ENCODE results near the gene TSPAN3.

DNA sequence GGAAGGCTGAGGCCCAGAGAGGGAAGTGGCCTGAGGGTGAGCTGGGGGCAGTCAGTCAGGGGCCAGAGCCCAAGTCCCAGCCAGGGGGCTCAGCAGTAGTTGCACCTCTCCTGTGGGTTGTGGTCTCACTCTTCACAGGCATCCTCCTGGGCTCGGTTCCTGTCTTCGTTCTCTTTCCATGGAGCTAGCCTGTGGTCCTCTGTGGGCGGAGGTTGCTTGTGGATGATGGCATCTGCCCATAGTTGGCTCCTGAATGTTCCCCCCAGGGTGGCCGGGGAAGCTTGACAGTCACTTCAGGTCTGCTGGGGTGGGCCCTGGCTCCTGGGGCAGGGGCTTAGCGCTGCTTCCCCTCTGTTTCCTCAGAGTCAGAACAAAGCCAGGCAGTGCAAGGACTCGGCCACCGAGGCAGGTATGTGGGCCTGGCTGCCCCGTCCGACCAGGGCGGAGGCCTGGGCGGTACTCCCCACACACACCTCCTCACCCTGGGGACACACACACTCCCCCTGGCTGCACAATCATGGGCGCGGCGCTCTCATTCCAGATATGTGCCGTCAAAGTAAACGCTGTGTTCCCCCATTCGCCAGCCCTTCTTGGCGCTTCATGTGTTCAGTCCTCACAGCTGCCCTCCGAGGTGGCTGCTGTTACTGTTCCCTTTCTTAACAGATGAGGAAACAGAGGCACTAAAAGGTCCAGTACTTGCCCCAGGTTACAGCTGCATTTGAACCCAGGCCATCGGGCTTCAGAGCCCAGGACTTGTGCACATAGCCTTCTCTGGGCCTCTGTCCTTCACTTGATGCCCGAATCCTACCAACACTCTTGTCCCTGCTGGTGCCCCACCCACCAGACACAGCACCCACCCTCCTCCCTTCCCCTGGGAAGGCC, 41.5 kb downstream of the TSPAN3 start:
- TF ChIP-seq ZNF274 (IDR thresholded peaks at IDR 0.05; ENCODE audit: low read depth, low read length), result no peak
- no peak for TF ChIP-seq YY1 (IDR thresholded peaks at IDR 0.05; ENCODE audit: insufficient read depth, insufficient read length)
- TF ChIP-seq SUZ12 (IDR thresholded peaks at IDR 0.05; ENCODE audit: extremely low read depth, insufficient read depth, insufficient read length), result no peak

All from NT2/D1 (cell line).